H1 (cell line): Measurements from ENCODE around the gene SMOC2. TPM values are rescaled to one million over a fixed set of nuclear protein-coding genes. Genes with fewer than 3 reads are reported as not detected.

Experiments
- PHF8 ChIP-seq: fragments of 200-600 bp; sonication (generic); conservative IDR thresholded peaks from 2 replicates; pipeline ENCODE4 v1.7.1; 2012; ENCODE audit warnings: low read depth, mild to moderate bottlenecking, inconsistent platforms, low read length, moderate library complexity
- polyA plus RNA-seq, 7 experiments: library from polyadenylated mRNA; depleted of rRNA in 3 of 7; stranded (reverse) in 5 of 7; unstranded in 2 of 7; fragments of >200 nt in 5 of 7; fragments of 200-250 nt in 2 of 7; gene quantifications; 1 replicate in 5 of 7; 2 replicates in 1 of 7; 4 replicates in 1 of 7; pipeline versions ENCODE4 v1.2.1 to v1.2.3, GENCODE V29; 2011 to 2013; ENCODE audit warnings: missing spikeins in 2 of 7, mixed read lengths in 2 of 7
- total RNA-seq: library from RNA; stranded (reverse); fragmentation: NEBNext Ultra II Directional; extraction: Animal tissue kit (Norgen Biotek cat#: 25700); gene quantifications from 2 replicates; pipeline ENCODE4 v1.2.1, GENCODE V29; 2021
- TF ChIP-seq, protein P1 (sequence below): IDR thresholded peaks from 2 replicates; pipeline ENCODE4 v1.6.1; 2012; ENCODE audit warnings: inconsistent platforms

The SMOC2 gene
- total and polyA plus RNA-seq, 2 of the 8 experiments (the other 6 are each of a cell fraction or from before 2014, with no cell fraction given): 7.7 to 8.5 TPM

- TF ChIP-seq, protein P1, sequence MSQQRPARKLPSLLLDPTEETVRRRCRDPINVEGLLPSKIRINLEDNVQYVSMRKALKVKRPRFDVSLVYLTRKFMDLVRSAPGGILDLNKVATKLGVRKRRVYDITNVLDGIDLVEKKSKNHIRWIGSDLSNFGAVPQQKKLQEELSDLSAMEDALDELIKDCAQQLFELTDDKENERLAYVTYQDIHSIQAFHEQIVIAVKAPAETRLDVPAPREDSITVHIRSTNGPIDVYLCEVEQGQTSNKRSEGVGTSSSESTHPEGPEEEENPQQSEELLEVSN: no peak
- TF ChIP-seq PHF8: no peak
These were observed 229.5 kb downstream of the SMOC2 start (continued) for GRCh38 chr6:168670401-168670985.
